ENCODE data around the gene CABYR.
A peak's percentile ranks its signal among the peaks of the same experiment; 100 is the strongest.

DNA sequence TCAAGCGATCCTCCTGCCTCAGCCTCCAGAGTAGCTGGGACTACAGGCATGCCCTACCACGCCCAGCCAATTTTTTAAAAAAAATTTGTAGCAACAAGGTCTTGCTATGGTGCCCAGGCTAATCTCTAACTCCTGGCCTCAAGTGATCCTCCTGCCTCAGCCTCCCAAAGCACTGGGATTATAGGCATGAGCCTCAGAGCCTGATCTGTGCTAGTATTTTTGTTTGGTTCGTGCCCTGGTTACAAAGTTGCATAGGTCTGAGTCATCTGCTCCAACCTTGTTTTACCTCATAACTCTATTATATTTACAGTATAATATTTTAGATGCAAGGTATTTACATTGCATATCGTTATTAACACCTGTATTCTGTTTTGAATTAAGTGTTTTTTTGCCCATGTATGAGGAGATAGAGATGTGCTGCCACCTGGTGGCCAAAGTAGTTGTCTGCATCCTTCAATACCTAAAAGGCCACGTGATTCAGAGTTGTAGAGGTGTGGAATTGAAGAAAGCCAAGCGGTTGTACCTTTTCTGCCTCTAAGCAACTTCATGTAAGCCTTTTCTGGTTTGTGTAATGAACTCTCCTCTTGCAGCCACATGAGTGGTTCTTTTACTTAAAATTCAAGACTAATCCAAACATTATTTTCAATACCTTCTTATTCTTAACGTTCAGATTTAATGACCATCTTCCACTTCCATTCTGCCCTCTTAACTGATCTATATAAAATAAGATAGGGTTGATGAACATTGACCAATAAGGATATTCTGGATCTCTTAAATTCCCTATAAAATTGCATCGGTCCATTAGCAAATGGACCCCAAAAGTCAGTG lies 19.9 kb upstream of the CABYR start:
- TF ChIP-seq, protein P1, sequence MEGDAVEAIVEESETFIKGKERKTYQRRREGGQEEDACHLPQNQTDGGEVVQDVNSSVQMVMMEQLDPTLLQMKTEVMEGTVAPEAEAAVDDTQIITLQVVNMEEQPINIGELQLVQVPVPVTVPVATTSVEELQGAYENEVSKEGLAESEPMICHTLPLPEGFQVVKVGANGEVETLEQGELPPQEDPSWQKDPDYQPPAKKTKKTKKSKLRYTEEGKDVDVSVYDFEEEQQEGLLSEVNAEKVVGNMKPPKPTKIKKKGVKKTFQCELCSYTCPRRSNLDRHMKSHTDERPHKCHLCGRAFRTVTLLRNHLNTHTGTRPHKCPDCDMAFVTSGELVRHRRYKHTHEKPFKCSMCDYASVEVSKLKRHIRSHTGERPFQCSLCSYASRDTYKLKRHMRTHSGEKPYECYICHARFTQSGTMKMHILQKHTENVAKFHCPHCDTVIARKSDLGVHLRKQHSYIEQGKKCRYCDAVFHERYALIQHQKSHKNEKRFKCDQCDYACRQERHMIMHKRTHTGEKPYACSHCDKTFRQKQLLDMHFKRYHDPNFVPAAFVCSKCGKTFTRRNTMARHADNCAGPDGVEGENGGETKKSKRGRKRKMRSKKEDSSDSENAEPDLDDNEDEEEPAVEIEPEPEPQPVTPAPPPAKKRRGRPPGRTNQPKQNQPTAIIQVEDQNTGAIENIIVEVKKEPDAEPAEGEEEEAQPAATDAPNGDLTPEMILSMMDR (conservative IDR thresholded peaks at IDR 0.05 in 1 of 2, IDR thresholded peaks at IDR 0.05 in 1 of 2; ENCODE audit: low read depth in 1 of 2, low read length in 2 of 2): peak; percentile 69 to 75
- TF ChIP-seq EZH2 (IDR thresholded peaks at IDR 0.05; ENCODE audit: low read length, missing control alignments): no peak

All from fibroblast of lung (primary cell).